Activated B cell treated with CpG ODN at 0.5 μM for 24 hours (primary cell): ENCODE data around the gene LZTS2. TPM values are rescaled to one million over a fixed set of nuclear protein-coding genes. Genes with fewer than 3 reads are reported as not detected.
"Not testable (repeated sequence)": the region's sequence is repeated elsewhere in the genome, so short reads cannot be mapped to it uniquely, and the experiment has no call there.

Source experiments
- ATAC-seq: fragments of 200-7000 bp; cut with Tn5 transposase; one replicate; pipeline ENCODE4 v1.10.0; 2021; ENCODE audit warnings: low read depth, mild to moderate bottlenecking, moderate library complexity
- CTCF ChIA-PET: fragments of 350-600 bp; sonication (Branson Sonifier 250); formaldehyde crosslinking; loops from one replicate; lab custom pipeline; 2021; ENCODE audit warnings: antibody characterized with exemption; lab: Charles Lee
- POLR2A ChIA-PET: fragments of 350-600 bp; sonication (Branson Sonifier 250); formaldehyde crosslinking; loops from one replicate; lab custom pipeline; 2021; ENCODE audit warnings: antibody characterized with exemption; lab: Charles Lee
- DNase-seq: peaks from one replicate; pipeline ENCODE4 v3.0.0; 2022
- H3K27ac Mint-ChIP-seq: one replicate; pipeline ENCODE4 v1.8.0; 2020; ENCODE audit warnings: mixed read lengths
- H3K27me3 Mint-ChIP-seq: one replicate; pipeline ENCODE4 v1.8.0; 2021; ENCODE audit warnings: mixed read lengths
- H3K36me3 Mint-ChIP-seq: one replicate; pipeline ENCODE4 v1.8.0; 2021; ENCODE audit warnings: low read depth, mixed read lengths
- H3K4me1 Mint-ChIP-seq: one replicate; pipeline ENCODE4 v1.8.0; 2021; ENCODE audit warnings: mixed read lengths
- H3K4me3 Mint-ChIP-seq: one replicate; pipeline ENCODE4 v1.8.0; 2020; ENCODE audit warnings: mild to moderate bottlenecking, mixed read lengths
- H3K9me3 Mint-ChIP-seq: one replicate; pipeline ENCODE4 v1.8.0; 2020; ENCODE audit warnings: mixed read lengths
- intact Hi-C: fragments of 100-400 bp; cut with micrococcal nuclease; formaldehyde crosslinking; loops from one replicate; pipeline ENCODE4 v1.15.1; 2024
- total RNA-seq: library from RNA; stranded (reverse); gene quantifications from 2 replicates; pipeline ENCODE4 v1.2.3, GENCODE V29; 2022
- TF ChIP-seq, protein P1 (sequence below): fragments of 200-600 bp; IDR thresholded peaks from one replicate; pipeline ENCODE4 v1.8.0; 2022; ENCODE audit warnings: antibody characterized with exemption, mild to moderate bottlenecking

LZTS2 gene
- total RNA-seq, 1 donor from 2014 or later: 14.9 TPM

DNA sequence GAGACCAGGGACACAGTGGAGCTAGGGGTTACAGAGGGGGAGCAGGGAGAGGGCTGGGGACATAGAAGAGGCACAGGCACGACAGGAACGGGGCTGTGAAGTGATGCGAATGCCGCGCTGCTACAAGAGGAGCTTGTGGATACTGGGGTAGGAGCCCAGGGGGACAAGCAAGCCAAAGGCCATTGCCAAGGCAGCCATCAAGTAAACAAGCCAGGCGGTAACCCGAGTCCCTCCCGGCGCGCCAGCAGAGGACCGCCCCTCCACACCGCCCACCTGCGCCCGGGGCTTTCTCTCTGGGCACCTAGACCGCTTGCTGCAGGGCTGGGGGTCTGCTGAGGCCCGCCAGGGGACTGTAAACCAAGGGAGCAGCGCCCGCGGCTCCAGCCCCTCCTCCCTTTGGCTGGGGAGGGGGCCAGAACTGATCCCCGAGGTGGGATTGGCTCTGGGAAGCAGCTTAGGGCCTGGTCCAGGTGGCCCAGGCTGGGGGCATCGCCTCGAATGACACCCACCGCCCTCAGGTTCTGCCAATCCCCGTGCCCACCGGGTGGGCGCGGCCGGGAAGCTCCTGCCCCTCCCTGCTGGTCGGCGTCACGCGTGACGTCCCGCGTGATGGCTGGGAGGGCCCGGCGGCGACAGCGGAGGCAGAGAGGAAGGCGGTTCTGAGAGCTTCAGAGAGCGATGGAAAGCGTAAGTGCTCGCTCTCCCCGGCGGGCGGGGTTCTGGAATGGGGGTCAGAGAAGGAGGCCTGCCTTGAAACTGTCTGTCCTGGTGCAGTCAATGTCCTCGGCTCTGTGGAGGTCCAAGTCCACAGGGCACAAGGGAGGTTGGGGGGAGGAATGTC is 32.4 kb downstream of the LZTS2 start:
- DNase-seq (peak; percentile 50), ATAC-seq (peak; percentile 45)
- ChIA-PET CTCF (interaction anchor here (1.0 to 5.8 kb wide), 5 partner anchors 10 to 34 kb away, joined by 4 to 24 read pairs (median 12); no protein-coding TSS in a partner anchor), POLR2A (interaction anchor here (0.9 to 2.5 kb wide), 9 partner anchors 9 to 64 kb away, joined by 3 to 18 read pairs (median 6); partner anchors contain the start of gene KAZALD1)
- peaks cover 19% of the 10 kb centered on the region for H3K27me3 Mint-ChIP-seq
- intact Hi-C loops: loop anchor here (1.0 to 2.0 kb wide), 5 partner anchors 10 to 33 kb away; partner anchors contain the start of gene LZTS2
- H3K4me3 Mint-ChIP-seq: peak overlapping the region; percentile 92
- peaks cover 20% of the 10 kb centered on the region for H3K36me3 Mint-ChIP-seq
- TF ChIP-seq, protein P1, sequence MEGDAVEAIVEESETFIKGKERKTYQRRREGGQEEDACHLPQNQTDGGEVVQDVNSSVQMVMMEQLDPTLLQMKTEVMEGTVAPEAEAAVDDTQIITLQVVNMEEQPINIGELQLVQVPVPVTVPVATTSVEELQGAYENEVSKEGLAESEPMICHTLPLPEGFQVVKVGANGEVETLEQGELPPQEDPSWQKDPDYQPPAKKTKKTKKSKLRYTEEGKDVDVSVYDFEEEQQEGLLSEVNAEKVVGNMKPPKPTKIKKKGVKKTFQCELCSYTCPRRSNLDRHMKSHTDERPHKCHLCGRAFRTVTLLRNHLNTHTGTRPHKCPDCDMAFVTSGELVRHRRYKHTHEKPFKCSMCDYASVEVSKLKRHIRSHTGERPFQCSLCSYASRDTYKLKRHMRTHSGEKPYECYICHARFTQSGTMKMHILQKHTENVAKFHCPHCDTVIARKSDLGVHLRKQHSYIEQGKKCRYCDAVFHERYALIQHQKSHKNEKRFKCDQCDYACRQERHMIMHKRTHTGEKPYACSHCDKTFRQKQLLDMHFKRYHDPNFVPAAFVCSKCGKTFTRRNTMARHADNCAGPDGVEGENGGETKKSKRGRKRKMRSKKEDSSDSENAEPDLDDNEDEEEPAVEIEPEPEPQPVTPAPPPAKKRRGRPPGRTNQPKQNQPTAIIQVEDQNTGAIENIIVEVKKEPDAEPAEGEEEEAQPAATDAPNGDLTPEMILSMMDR: no peak
- no peaks in the 10 kb centered on the region for H3K9me3 Mint-ChIP-seq
- H3K4me1 Mint-ChIP-seq: peaks cover 20% of the 10 kb centered on the region
- peak overlapping the region; percentile 72 for H3K27ac Mint-ChIP-seq

DNA sequence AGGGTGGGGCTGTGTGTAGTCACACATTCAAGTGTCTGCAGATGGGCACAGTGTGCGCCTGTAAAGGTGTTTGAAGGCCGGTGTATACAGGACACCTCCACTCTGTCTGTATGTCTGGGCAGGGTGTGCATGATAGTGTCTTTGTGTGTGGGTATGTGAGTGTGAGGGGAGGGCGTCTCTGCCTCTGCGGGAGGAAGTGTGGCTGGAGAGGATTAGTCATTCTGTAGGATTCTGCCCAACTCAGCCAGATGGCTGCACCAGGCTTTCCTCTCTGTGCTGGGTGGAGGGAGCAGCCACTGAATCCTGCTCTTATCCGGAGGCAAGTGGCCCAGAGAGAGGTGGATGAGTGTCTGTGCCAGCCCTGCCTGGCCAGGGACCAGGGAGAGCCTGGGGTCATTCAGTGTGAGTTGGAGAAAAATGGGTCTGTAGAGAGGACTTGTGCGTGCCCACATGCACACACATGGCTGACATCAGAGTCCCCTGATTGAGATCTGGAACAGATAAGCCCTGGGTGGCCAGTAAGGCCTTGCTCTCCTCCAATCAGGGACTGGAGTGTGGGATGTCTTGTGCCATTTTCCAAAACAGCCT is 33.1 kb downstream of the LZTS2 start:
- Mint-ChIP-seq H3K9me3 (no peaks in the 10 kb centered on the region), H3K36me3 (peaks cover 27% of the 10 kb centered on the region), H3K4me3 (peak overlapping the region; percentile 92), H3K27ac (peak overlapping the region; percentile 72), H3K27me3 (peaks cover 16% of the 10 kb centered on the region), H3K4me1 (peaks cover 20% of the 10 kb centered on the region)
- DNase-seq (no peak), ATAC-seq (peak; percentile 9)
- intact Hi-C loops: loop anchor here (1.0 kb wide), 1 partner anchor 18 kb away; no protein-coding TSS in a partner anchor
- TF ChIP-seq, protein P1: no peak
- ChIA-PET POLR2A (interaction anchor here (0.9 to 2.5 kb wide), 5 partner anchors 9 to 37 kb away, joined by 3 to 18 read pairs (median 4); no protein-coding TSS in a partner anchor), CTCF (interaction anchor here (2.8 to 3.1 kb wide), 2 partner anchors 9 to 18 kb away, joined by 12 to 24 read pairs; no protein-coding TSS in a partner anchor)

DNA sequence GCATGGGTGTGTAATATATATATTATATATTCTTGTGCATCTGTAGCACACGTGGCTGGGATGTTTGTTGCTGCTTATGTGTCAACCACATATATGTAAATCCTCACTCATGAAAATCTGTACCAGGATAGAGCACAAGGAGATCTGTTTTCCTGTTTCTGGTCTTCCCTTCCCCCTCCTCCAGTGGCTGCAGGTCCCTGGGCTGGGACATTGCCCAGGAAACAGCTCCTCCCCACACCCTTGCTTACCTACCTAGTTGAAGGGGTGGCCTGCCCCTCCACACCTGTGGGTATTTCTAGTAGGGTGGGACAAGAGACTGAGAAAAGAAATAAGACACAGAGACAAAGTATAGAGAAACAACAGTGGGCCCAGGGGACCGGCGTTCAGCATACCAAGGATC is 33.7 kb downstream of the LZTS2 start:
- no peaks in the 10 kb centered on the region for H3K9me3 Mint-ChIP-seq

DNA sequence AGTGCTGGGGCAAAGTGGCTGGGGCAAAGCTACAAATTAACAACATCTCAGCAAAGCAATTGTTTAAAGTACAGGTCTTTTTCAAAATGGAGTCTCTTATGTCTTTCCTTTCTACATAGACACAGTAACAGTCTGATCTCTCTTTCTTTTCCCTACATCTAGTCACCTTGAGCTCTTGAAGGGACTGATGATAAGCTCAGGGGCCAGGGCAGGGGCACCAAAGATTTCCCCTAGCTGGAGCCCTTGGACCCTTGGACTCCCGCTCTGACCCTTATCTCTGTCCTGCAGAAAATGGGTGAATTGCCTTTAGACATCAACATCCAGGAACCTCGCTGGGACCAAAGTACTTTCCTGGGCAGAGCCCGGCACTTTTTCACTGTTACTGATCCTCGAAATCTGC is 34.8 kb downstream of the LZTS2 start:
- ChIA-PET POLR2A (interaction anchor here (0.8 kb wide), 1 partner anchor 9 kb away, joined by 4 read pairs; no protein-coding TSS in a partner anchor), CTCF (interaction anchor here (1.2 kb wide), 1 partner anchor 15 kb away, joined by 4 read pairs; no protein-coding TSS in a partner anchor)
- H3K27ac Mint-ChIP-seq, intact Hi-C loops, H3K9me3 Mint-ChIP-seq, H3K27me3 Mint-ChIP-seq, ATAC-seq, DNase-seq, H3K4me3 Mint-ChIP-seq: not testable (repeated sequence)
- peaks cover 20% of the 10 kb centered on the region for H3K4me1 Mint-ChIP-seq
- peaks cover 36% of the 10 kb centered on the region for H3K36me3 Mint-ChIP-seq

More for the DNA sequence above, 33.7 kb downstream of the LZTS2 start:
- H3K4me1 Mint-ChIP-seq: peaks cover 20% of the 10 kb centered on the region
- no peak overlapping the region for H3K27ac Mint-ChIP-seq
- ATAC-seq: no peak
- no peak for DNase-seq
- intact Hi-C loops: no loop called here
- POLR2A ChIA-PET: no interaction called here
- TF ChIP-seq, protein P1: no peak
- peaks cover 12% of the 10 kb centered on the region for H3K27me3 Mint-ChIP-seq
- CTCF ChIA-PET: interaction anchor here (3.1 kb wide), 1 partner anchor 9 kb away, joined by 24 read pairs; no protein-coding TSS in a partner anchor
- peaks cover 33% of the 10 kb centered on the region for H3K36me3 Mint-ChIP-seq
- peak overlapping the region; percentile 46 for H3K4me3 Mint-ChIP-seq

DNA sequence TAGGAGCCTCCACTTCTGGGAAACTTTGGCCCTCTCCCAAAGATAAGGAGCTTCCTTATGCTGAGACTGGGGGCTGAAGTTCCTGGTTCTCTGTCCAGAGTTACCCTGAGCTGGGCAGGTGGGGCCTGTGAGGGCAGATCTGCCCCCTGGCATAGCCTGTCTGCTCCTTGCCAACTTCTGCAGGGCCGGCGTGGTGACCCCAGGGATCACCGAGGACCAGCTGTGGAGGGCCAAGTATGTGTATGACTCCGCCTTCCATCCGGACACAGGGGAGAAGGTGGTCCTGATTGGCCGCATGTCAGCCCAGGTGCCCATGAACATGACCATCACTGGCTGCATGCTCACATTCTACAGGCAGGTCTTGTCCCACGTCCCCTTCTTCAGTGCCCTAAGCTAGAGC is 35.7 kb downstream of the LZTS2 start:
- Mint-ChIP-seq H3K4me1 (peaks cover 20% of the 10 kb centered on the region), H3K27me3 (no peaks in the 10 kb centered on the region), H3K4me3 (no peak overlapping the region), H3K36me3 (peaks cover 38% of the 10 kb centered on the region), H3K9me3 (no peaks in the 10 kb centered on the region), H3K27ac (no peak overlapping the region)
- ATAC-seq: no peak
- ChIA-PET POLR2A (interaction anchor here (0.8 kb wide), 1 partner anchor 8 kb away, joined by 4 read pairs; no protein-coding TSS in a partner anchor), CTCF (no interaction called here)
- DNase-seq: no peak
- TF ChIP-seq, protein P1: no peak
- intact Hi-C loops: no loop called here
